HK-2 (cell line): ENCODE results near the gene SLC7A5.

Experiments used
- DNase-seq: peaks from one replicate; pipeline ENCODE4 v3.0.0-alpha.2; 2018; ENCODE audit not compliant: unreplicated experiment

SLC7A5 gene

GRCh38 chr16:87846705-87847466 is 22.4 kb downstream of the SLC7A5 start:
- no peak for DNase-seq

GRCh38 chr16:87845807-87846619 is 23.3 kb downstream of the SLC7A5 start:
- DNase-seq = no peak

GRCh38 chr16:87845213-87845612 is 24.1 kb downstream of the SLC7A5 start:
- DNase-seq = no peak

GRCh38 chr16:87844809-87845208 is 24.5 kb downstream of the SLC7A5 start:
- no peak for DNase-seq

- no peak for DNase-seq
Observed at GRCh38 chr16:87844120-87844733, 25.1 kb downstream of the SLC7A5 start.

GRCh38 chr16:87843678-87844105 is 25.6 kb downstream of the SLC7A5 start:
- no peak for DNase-seq

GRCh38 chr16:87842209-87842869 is 27.0 kb downstream of the SLC7A5 start:
- DNase-seq = no peak

GRCh38 chr16:87841340-87842208 is 27.7 kb downstream of the SLC7A5 start:
- DNase-seq = no peak

- DNase-seq = no peak
Observed at GRCh38 chr16:87840271-87840978, 28.9 kb downstream of the SLC7A5 start.

GRCh38 chr16:87839542-87840270 is 29.6 kb downstream of the SLC7A5 start:
- DNase-seq = no peak

GRCh38 chr16:87838643-87839541 is 30.4 kb downstream of the SLC7A5 start:
- DNase-seq = no peak

- DNase-seq = no peak
Observed at GRCh38 chr16:87837627-87838289, 31.5 kb downstream of the SLC7A5 start.

GRCh38 chr16:87836844-87837581 is 32.3 kb downstream of the SLC7A5 start:
- no peak for DNase-seq

- DNase-seq = no peak
Observed at GRCh38 chr16:87836346-87836843, 32.9 kb downstream of the SLC7A5 start.

- no peak for DNase-seq
Observed at GRCh38 chr16:87835882-87836331, 33.4 kb downstream of the SLC7A5 start.

- DNase-seq = no peak
Observed at GRCh38 chr16:87834668-87835473, 34.4 kb downstream of the SLC7A5 start.
